Activated gamma-delta T cell treated with Interleukin-2 at 50 U/mL for 16 hours (primary cell): Measurements from ENCODE around the gene DOCK2.
"Not testable (repeated sequence)": the region's sequence is repeated elsewhere in the genome, so short reads cannot be mapped to it uniquely, and the experiment has no call there.

Source experiments
- DNase-seq: peaks from one replicate; pipeline ENCODE4 v3.0.0-alpha.2; 2020

The DOCK2 gene

GRCh38 chr5:169721771-169722170, 84.7 kb downstream of the DOCK2 start:
- no peak for DNase-seq

GRCh38 chr5:169723103-169723831, 86.2 kb downstream of the DOCK2 start:
- no peak for DNase-seq

- no peak for DNase-seq
These were observed 87.4 kb downstream of the DOCK2 start for GRCh38 chr5:169724303-169725087.

DNA sequence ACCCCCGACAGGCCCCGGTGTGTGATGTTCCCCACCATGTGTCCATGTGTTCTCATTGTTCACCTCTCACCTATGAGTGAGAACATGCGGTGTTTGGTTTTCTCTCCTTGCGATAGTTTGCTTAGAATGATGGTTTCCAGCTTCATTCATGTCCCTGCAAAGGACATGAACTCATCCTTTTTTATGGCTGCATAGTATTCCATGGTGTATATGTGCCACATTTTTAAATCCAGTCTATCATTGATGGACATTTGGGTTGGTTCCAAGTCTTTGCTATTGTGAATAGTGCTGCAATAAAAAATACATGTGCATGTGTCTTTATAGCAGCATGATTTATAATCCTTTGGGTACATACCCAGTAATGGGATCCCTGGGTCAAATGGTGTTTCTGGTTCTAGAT, 88.6 kb downstream of the DOCK2 start:
- not testable (repeated sequence) for DNase-seq

- no peak for DNase-seq
These were observed 91.3 kb downstream of the DOCK2 start for GRCh38 chr5:169728418-169728817.

- no peak for DNase-seq
These were observed 94.1 kb downstream of the DOCK2 start for GRCh38 chr5:169731221-169731620.

- DNase-seq, result no peak
These were observed 95.8 kb downstream of the DOCK2 start for GRCh38 chr5:169732841-169733240.

DNA sequence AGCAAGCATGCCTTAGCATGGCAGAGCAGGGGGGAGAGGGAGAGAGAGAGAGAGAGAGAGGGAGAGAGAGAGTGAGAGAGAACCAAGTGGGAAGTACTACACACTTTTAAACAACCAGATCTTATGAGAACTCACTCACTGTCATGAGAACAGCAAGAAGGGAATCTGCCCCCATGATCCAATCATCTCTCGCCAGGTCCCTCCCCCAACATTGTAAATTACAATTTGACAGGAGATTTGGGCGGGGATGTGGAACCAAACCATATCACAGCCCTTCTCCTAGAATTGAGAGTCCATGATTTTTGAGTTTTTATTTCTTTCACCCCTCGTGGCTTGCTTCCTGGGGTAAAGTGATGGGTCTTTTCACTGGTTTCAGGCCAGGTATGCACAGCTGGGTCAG, 98.8 kb downstream of the DOCK2 start:
- no peak for DNase-seq

DNA sequence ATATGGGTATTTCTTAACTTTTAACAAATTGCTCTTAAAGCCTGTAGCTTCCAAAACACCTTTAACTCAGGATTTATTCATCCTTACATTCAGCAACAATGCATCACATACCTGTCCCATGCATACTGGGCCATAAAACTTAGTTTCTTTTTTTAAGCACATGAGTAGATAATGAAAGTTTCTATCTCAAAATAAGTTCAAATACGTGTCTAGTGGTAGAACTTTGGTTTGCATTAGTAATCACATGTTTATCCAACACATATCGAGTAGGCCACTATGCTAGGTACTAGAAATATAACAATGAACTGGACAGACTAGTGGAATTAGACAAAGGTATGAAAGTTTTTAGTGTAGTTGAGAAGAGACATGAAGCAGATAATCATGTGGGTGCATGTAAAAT, 99.6 kb downstream of the DOCK2 start:
- no peak for DNase-seq

GRCh38 chr5:169740435-169740834, 103.4 kb downstream of the DOCK2 start:
- no peak for DNase-seq

DNA sequence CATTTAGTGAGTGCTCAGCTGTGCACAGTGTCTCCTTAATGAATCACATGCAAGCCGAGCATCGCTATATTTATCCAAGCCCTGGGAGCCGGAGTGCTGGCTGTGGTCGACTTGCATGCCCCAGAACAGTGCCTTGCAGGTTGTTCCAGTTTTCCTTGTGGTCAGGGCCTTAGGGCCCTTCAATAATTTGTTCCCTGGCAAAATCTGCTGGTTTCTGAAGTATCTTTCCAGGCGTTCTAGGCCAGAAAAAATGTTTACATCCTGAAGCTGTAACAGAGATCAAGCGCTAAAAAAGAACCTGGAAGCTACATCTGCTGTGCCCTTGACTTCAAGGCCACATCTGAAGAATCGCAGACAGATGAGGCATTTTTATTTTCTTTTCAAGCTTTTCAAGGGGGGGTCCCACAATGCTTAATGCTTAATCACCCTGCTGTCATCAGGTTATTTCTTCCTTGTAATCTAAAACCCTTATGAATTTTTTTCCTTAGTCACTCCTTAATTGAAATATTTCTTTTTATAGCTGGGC, 105.8 kb downstream of the DOCK2 start:
- no peak for DNase-seq

- no peak for DNase-seq
These were observed 107.3 kb downstream of the DOCK2 start for GRCh38 chr5:169744336-169744735.

DNA sequence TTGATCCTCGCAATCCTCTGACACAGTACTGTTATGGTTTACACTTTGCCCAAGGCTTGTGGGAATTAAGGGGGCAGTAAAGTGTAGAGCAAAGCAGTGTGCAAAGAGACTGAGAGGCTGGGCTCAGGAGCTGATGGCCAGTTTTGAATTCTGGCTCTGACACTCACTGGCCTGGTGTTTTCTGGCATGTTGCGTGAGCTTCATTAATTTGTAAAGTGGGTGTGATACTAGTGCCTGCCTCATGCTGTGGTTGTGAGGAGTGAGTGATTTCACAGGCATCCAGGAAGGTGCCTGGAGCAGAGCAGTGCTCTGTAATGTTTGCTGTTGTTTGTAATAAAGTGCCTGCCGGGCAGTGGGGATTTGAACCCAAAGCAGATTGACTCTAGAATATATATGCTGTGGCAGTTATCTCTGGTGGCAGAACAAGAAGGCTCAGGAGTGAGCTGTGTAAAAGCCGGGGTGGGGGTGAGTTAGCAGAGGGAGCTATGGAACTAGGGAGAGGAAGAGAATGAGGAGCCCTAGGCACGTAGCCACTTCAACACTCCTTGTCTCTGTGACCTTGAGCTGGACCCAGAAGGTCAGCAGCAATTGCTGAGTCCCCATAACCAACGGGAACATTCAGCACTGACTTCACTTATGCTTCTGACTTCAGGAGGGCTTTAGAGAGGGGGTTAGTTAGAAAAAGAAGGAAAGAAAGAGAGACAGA, 108.5 kb downstream of the DOCK2 start:
- DNase-seq, result no peak

DNA sequence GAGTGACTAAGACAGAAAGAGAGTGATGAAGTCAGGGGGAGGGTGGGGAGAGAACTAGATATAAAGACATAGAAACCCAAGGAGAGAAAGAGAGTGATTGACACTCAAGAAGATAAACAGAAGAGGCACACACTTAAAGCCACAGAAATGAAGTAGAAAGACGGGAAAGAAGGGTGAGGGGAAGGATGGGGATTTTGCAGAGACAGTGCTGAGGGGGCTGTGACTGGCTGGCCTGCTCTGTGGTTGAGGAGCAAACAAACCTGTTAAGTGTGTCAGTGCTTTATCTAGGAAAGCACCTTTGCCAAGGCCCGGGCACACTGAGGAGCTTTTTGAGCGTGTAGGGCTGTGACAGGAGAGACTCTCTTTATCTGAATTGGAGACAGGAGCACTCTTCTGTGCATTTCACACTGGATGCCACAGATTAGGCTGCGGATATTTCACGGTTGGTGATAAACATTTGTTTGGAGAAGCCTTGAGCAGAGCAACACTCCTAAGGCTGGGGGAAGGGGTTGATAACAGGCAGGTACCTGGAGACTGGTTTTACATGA, 109.1 kb downstream of the DOCK2 start:
- DNase-seq, result no peak

- no peak for DNase-seq
These were observed 111.1 kb downstream of the DOCK2 start for GRCh38 chr5:169748174-169748573.

- DNase-seq, result no peak
These were observed 112.2 kb downstream of the DOCK2 start for GRCh38 chr5:169749295-169749694.

DNA sequence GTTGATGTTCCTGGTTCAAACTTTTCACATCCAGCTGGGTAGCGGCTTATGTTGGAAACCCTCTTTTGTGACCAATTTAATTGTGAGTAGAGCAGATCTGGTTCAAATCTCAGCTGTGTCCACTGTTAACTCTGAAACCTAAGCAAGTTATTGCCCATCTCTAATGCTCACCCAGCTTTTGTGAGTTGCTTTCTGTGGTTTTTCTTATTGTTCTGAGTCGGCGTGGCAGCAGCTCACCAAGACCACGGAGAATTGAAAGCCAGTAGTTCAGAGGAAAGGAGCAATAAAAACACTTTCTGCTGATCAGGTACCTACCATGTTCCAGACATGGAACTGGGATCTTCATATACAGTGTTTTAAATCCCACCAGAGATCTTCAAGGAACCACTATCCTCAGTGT, 114.4 kb downstream of the DOCK2 start:
- DNase-seq, result no peak

GRCh38 chr5:169752566-169752965, 115.5 kb downstream of the DOCK2 start:
- DNase-seq, result not testable (repeated sequence)

DNA sequence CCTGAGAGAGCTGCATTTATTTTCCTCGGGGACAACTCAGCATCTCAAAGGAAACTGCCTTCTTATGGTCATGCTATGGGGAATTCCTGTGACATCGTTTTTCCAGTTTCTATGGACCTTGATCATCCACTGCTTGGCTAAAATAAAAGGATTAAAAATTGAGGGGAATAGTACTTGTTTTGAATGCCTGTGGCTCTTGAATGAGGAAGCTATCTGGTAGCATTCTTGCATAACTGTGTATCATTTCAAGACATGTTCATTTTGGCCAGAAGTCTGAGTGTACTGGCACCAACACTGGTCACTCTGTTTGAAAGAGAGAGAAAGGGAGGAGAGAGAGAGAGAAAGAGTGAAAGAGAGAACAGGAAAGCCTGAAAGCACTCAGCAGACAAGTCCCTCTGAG, 116.7 kb downstream of the DOCK2 start:
- DNase-seq, result no peak

DNA sequence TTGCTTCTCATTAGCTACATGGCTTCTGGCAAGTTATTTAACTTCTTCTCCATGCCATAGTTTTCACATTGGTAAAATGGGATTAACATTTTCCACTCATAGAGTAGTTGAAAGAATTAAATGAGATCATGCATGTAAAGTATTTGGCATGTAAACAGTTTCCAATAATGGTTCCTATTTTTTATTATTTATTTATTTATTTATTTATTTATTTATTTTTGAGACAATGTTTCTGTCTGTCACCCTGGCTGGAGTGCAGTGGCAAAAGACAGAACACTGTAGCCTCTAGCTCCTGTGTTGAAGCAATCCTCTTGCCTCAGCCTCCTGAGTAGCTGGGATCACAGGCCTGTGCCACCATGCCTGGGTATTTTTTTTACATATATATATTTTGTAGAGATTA, 117.7 kb downstream of the DOCK2 start:
- no peak for DNase-seq

GRCh38 chr5:169756071-169756765, 119.1 kb downstream of the DOCK2 start:
- DNase-seq, result no peak

DNA sequence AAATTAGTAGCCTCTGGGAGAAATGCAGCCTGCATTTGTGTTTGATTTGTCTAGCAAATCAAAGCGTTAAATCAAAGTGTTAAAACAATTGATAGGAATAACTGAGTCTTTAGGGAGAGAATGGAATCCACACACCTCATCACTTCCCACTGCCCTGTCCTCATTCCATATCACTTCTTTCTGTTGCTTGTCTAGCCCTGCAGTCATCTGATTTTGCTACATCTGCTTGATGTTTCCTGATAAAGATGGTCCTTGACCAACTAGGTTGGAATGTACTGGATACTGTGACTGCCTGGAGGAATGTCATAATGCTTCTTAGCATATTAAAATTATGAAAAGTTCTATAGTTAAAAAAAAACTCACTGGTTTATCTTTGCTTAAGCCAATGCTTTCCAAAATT, 119.9 kb downstream of the DOCK2 start:
- DNase-seq, result no peak

GRCh38 chr5:169758886-169759285, 121.8 kb downstream of the DOCK2 start:
- no peak for DNase-seq
